HG03575 (cell line): Measurements from ENCODE around the gene WNT9B.

ENCODE experiments used
- ATAC-seq: cut with Tn5 transposase; IDR thresholded peaks from one replicate; pipeline ENCODE4 v1.9.1; 2021; ENCODE audit not compliant: unreplicated experiment, insufficient number of reproducible peaks, low FRiP score; ENCODE audit errors: extremely low read depth

Gene WNT9B

GRCh38 chr17:46851029-46851741 lies at the start of gene WNT9B:
WNT9B (plus strand) TSS chr17:46851583; CDS start chr17:46851639, 56 bp downstream.
- no peak for ATAC-seq

GRCh38 chr17:46802800-46803199 lies 48.6 kb upstream of the WNT9B start:
- no peak for ATAC-seq

- no peak for ATAC-seq
These were observed 47.8 kb upstream of the WNT9B start for GRCh38 chr17:46803544-46803943.

- ATAC-seq, result no peak
These were observed 45.6 kb upstream of the WNT9B start for GRCh38 chr17:46805771-46806170.

- no peak for ATAC-seq
These were observed 42.2 kb upstream of the WNT9B start for GRCh38 chr17:46809110-46809571.

- no peak for ATAC-seq
These were observed 40.5 kb upstream of the WNT9B start for GRCh38 chr17:46810837-46811236.

- ATAC-seq, result no peak
These were observed 39.3 kb upstream of the WNT9B start for GRCh38 chr17:46811978-46812583.

- ATAC-seq, result no peak
These were observed 38.6 kb upstream of the WNT9B start for GRCh38 chr17:46812624-46813318.

GRCh38 chr17:46813920-46814319 lies 37.5 kb upstream of the WNT9B start:
- no peak for ATAC-seq

- ATAC-seq, result no peak
These were observed 36.9 kb upstream of the WNT9B start for GRCh38 chr17:46814446-46814845.

- no peak for ATAC-seq
These were observed 35.7 kb upstream of the WNT9B start for GRCh38 chr17:46815474-46816353.

- ATAC-seq, result no peak
These were observed 34.1 kb upstream of the WNT9B start for GRCh38 chr17:46817151-46817900.

GRCh38 chr17:46817901-46818209 lies 33.5 kb upstream of the WNT9B start:
- no peak for ATAC-seq

GRCh38 chr17:46818316-46818928 lies 33.0 kb upstream of the WNT9B start, which contains the start of gene WNT3:
WNT3 (minus strand) TSS chr17:46818692; CDS start chr17:46818597, 95 bp downstream.
- ATAC-seq, result no peak

GRCh38 chr17:46818929-46819859 lies 32.2 kb upstream of the WNT9B start:
- no peak for ATAC-seq

GRCh38 chr17:46819906-46820351 lies 31.5 kb upstream of the WNT9B start:
- ATAC-seq, result no peak
